ENCODE measurements around the gene TFAP2C. TPM values are rescaled to one million over a fixed set of nuclear protein-coding genes. Genes with fewer than 3 reads are reported as not detected.

The TFAP2C gene
- total and polyA plus RNA-seq, 9 of the 15 experiments (the other 6 are each of a cell fraction or from before 2014, with no cell fraction given): 0.03 to 0.04 TPM; not detected in 7

DNA sequence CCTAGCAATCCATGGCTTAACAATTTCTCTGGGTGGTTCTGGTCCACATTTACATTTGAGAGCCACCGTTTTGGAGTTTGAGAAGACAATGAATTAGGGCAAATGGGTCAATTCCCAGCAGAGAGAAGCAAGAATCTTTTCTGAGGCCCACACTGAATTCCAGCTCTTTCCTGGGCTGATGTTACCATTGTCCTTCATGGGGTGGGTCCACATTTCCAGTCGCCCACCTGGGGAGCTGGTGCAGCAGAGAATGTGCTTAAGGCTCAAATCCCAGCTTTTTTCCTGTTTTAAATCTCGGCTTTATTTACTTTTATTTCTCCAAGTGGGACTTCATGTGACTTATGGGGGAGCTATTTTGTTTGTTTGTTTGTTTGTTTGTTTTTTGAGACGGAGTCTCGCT, 44.2 kb upstream of the TFAP2C start:
- DNase-seq (ENCODE audit: extremely low read depth in 1 of 4, low spot score in 3 of 4): no peak
- intact Hi-C loops (cut with micrococcal nuclease): no loop called here
- no peak overlapping the region for H3K9ac ChIP-seq (ENCODE audit: insufficient read depth in 1 of 2, low read depth in 2 of 2, low read length in 2 of 2)
- BruUV-seq (replicated peaks): no TSS peak
- no peaks in the 10 kb centered on the region for H3K9me1 ChIP-seq (ENCODE audit: control insufficient read depth, insufficient read depth, low read length)
- in situ Hi-C loops (cut with MboI): loop anchor here (25.0 kb wide), 1 partner anchor 1923 kb away; no protein-coding TSS in a partner anchor
- TF ChIP-seq RCOR1 (IDR thresholded peaks at IDR 0.05; ENCODE audit: borderline replicate concordance in 1 of 2, low read depth in 2 of 2, low read length in 2 of 2): no peak
- no peak for TF ChIP-seq PCBP1 (IDR thresholded peaks at IDR 0.05; ENCODE audit: low read depth, low read length, poor library complexity, severe bottlenecking)
- TF ChIP-seq EP400 (IDR thresholded peaks at IDR 0.05): no peak
- TF ChIP-seq, protein P1, sequence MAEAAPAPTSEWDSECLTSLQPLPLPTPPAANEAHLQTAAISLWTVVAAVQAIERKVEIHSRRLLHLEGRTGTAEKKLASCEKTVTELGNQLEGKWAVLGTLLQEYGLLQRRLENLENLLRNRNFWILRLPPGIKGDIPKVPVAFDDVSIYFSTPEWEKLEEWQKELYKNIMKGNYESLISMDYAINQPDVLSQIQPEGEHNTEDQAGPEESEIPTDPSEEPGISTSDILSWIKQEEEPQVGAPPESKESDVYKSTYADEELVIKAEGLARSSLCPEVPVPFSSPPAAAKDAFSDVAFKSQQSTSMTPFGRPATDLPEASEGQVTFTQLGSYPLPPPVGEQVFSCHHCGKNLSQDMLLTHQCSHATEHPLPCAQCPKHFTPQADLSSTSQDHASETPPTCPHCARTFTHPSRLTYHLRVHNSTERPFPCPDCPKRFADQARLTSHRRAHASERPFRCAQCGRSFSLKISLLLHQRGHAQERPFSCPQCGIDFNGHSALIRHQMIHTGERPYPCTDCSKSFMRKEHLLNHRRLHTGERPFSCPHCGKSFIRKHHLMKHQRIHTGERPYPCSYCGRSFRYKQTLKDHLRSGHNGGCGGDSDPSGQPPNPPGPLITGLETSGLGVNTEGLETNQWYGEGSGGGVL (CRISPR knock-in tag; IDR thresholded peaks at IDR 0.05): no peak
- no peak for TF ChIP-seq ZKSCAN1 (IDR thresholded peaks at IDR 0.05; ENCODE audit: low read depth, low read length)
- no peak for TF ChIP-seq HEY1 (CRISPR knock-in tag; IDR thresholded peaks at IDR 0.05; ENCODE audit: borderline replicate concordance)
- no peak for TF ChIP-seq NFIC (IDR thresholded peaks at IDR 0.05)
- TF ChIP-seq, protein P2, sequence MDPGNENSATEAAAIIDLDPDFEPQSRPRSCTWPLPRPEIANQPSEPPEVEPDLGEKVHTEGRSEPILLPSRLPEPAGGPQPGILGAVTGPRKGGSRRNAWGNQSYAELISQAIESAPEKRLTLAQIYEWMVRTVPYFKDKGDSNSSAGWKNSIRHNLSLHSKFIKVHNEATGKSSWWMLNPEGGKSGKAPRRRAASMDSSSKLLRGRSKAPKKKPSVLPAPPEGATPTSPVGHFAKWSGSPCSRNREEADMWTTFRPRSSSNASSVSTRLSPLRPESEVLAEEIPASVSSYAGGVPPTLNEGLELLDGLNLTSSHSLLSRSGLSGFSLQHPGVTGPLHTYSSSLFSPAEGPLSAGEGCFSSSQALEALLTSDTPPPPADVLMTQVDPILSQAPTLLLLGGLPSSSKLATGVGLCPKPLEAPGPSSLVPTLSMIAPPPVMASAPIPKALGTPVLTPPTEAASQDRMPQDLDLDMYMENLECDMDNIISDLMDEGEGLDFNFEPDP (CRISPR knock-in tag; IDR thresholded peaks at IDR 0.05): no peak
- no peak for TF ChIP-seq NRF1 (conservative IDR thresholded peaks at IDR 0.05 in 1 of 2, IDR thresholded peaks at IDR 0.05 in 1 of 2)
- no peak for TF ChIP-seq ZZZ3 (IDR thresholded peaks at IDR 0.05)
- TF ChIP-seq, protein P3, sequence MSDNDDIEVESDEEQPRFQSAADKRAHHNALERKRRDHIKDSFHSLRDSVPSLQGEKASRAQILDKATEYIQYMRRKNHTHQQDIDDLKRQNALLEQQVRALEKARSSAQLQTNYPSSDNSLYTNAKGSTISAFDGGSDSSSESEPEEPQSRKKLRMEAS (CRISPR knock-in tag; IDR thresholded peaks at IDR 0.05): no peak
- TF ChIP-seq ZNF436 (CRISPR knock-in tag; IDR thresholded peaks at IDR 0.05): no peak
- TF ChIP-seq, protein P4, sequence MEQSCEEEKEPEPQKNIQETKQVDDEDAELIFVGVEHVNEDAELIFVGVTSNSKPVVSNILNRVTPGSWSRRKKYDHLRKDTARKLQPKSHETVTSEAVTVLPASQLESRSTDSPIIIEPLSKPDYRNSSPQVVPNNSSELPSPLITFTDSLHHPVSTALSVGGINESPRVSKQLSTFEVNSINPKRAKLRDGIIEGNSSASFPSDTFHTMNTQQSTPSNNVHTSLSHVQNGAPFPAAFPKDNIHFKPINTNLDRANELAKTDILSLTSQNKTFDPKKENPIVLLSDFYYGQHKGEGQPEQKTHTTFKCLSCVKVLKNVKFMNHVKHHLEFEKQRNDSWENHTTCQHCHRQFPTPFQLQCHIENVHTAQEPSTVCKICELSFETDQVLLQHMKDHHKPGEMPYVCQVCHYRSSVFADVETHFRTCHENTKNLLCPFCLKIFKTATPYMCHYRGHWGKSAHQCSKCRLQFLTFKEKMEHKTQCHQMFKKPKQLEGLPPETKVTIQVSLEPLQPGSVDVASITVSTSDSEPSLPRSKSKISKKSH (CRISPR knock-in tag; IDR thresholded peaks at IDR 0.05): no peak
- no peaks in the 10 kb centered on the region for H4K20me1 ChIP-seq (replicated peaks; ENCODE audit: control insufficient read depth, insufficient read depth, low read length)
- H3K9me3 ChIP-seq (replicated peaks; ENCODE audit: control insufficient read depth, insufficient read depth, low read depth, low read length): no peaks in the 10 kb centered on the region
- no peak overlapping the region for H3K4me3 ChIP-seq
- no peaks in the 10 kb centered on the region for H3K79me2 ChIP-seq (ENCODE audit: control insufficient read depth, insufficient read depth, low read length)
- no peak overlapping the region for H3K27ac ChIP-seq (ENCODE audit: extremely low read depth, low read depth, low read length)
- no peak overlapping the region for H2AFZ ChIP-seq (ENCODE audit: low read depth, low read length)
- no peak for ATAC-seq
- H3K27me3 ChIP-seq (ENCODE audit: control insufficient read depth in 2 of 2, insufficient read depth in 2 of 2, low read length in 2 of 2): peaks cover 16 to 19% of the 10 kb centered on the region in 2 experiments; a peak in 3 of 5 replicates
- CTCF ChIA-PET (ENCODE audit: low intra/inter-chr PET ratio): no interaction called here
- POLR2A ChIA-PET: interaction anchor here (0.6 kb wide), 1 partner anchor 222 kb away, joined by 3 read pairs; no protein-coding TSS in a partner anchor
- no peak for FAIRE-seq
- H3K4me1 ChIP-seq (replicated peaks in 1 of 2; ENCODE audit: control insufficient read depth in 2 of 2, insufficient read depth in 2 of 2, low read length in 2 of 2): no peaks in the 10 kb centered on the region
- no peaks in the 10 kb centered on the region for H3K36me3 ChIP-seq (ENCODE audit: control insufficient read depth, insufficient read depth, low read length)
- 0% methylated on average over 5 of the region's 5 CpGs for WGBS (ENCODE audit: insufficient coverage, low coverage, missing lambda C conversion rate)
- H3K4me2 ChIP-seq (ENCODE audit: insufficient read depth, low read length): no peak overlapping the region

All from K562 (cell line).